ENCODE measurements around the gene PUM1. TPM values are rescaled to one million over a fixed set of nuclear protein-coding genes. Genes with fewer than 3 reads are reported as not detected.

PUM1 gene
- total and polyA plus RNA-seq, 2 donors (not counting 3 experiments of a cell fraction or from before 2014, with no cell fraction given), result 94.7 to 124 TPM

GRCh38 chr1:31029026-31029425, 36.5 kb downstream of the PUM1 start:
- Histone ChIP-seq H3K36me3 (ENCODE audit: control insufficient read depth in 2 of 2, extremely low read depth in 1 of 2, insufficient read depth in 2 of 2, low read length in 2 of 2) (peaks cover 0 to 2% of the 10 kb centered on the region in 2 experiments), H3K9me3 (replicated peaks; ENCODE audit: control insufficient read depth, insufficient read depth, low read length) (no peaks in the 10 kb centered on the region), H3K79me2 (ENCODE audit: control insufficient read depth, insufficient read depth, low read length) (peaks cover 99% of the 10 kb centered on the region), H2AFZ (ENCODE audit: low read depth, low read length) (no peak overlapping the region), H3K27me3 (ENCODE audit: control insufficient read depth in 2 of 2, insufficient read depth in 2 of 2, low read length in 2 of 2) (no peaks in the 10 kb centered on the region), H3K4me3 (replicated peaks in 1 of 3; ENCODE audit: insufficient read depth in 1 of 3, low read depth in 1 of 3, low read length in 3 of 3) (no peak overlapping the region), H3K27ac (ENCODE audit: insufficient read depth, low read depth, low read length) (no peak overlapping the region), H3K9ac (replicated peaks; ENCODE audit: extremely low read depth, insufficient read depth, low read length) (no peak overlapping the region), H4K20me1 (replicated peaks; ENCODE audit: control insufficient read depth, extremely low read depth, insufficient read depth, low read length) (peaks cover 19% of the 10 kb centered on the region), H3K4me2 (ENCODE audit: insufficient read depth, low read length) (no peak overlapping the region), H3K9me1 (replicated peaks; ENCODE audit: control insufficient read depth, extremely low read depth, insufficient read depth, low read length) (no peaks in the 10 kb centered on the region), H3K4me1 (ENCODE audit: control insufficient read depth, extremely low read depth, insufficient read depth, low read length) (peaks cover 11% of the 10 kb centered on the region)
- intact Hi-C loops (cut with micrococcal nuclease), result no loop called here
- FAIRE-seq (no peak), DNase-seq (ENCODE audit: low read depth, low spot score) (no peak)
- TF ChIP-seq GATA2 (IDR thresholded peaks at IDR 0.05; ENCODE audit: insufficient read depth, insufficient read length, low read depth, low read length), result no peak
- TF ChIP-seq CTCF (IDR thresholded peaks at IDR 0.05; ENCODE audit: extremely low read depth in 1 of 2, insufficient read depth in 1 of 2, low read depth in 1 of 2, low read length in 2 of 2), result no peak
- no peak for TF ChIP-seq JUN (IDR thresholded peaks at IDR 0.05; ENCODE audit: borderline replicate concordance, insufficient read depth, insufficient read length, low read depth)
- no peak for TF ChIP-seq FOS (IDR thresholded peaks at IDR 0.05; ENCODE audit: borderline replicate concordance, insufficient read depth, low read length)
- TF ChIP-seq POLR2A (IDR thresholded peaks at IDR 0.05; ENCODE audit: low read depth, low read length), result no peak
- no peak for TF ChIP-seq MAX (IDR thresholded peaks at IDR 0.05; ENCODE audit: insufficient read depth, insufficient read length)
- TF ChIP-seq MYC (IDR thresholded peaks at IDR 0.05; ENCODE audit: low read depth, low read length), result no peak
- no peak for TF ChIP-seq EZH2 (IDR thresholded peaks at IDR 0.05; ENCODE audit: borderline replicate concordance, low read depth, low read length, severe bottlenecking)
- TF ChIP-seq POLR2AphosphoS5 (IDR thresholded peaks at IDR 0.05; ENCODE audit: insufficient read depth, low read depth, low read length), result no peak
- POLR2A ChIA-PET, result interaction anchor here (1.2 kb wide), 1 partner anchor 9 kb away, joined by 5 read pairs; no protein-coding TSS in a partner anchor
- CTCF ChIA-PET, result interaction anchor here (1.0 kb wide), 1 partner anchor 12 kb away, joined by 3 read pairs; no protein-coding TSS in a partner anchor
- dilution Hi-C loops (cut with MboI; ENCODE audit: extremely low pct_ligation_motif_present, low sequenced_read_pairs), result no loop called here
- BruUV-seq (replicated peaks), result no TSS peak
